Measurements from ENCODE around the gene MMP25. TPM values are rescaled to one million over a fixed set of nuclear protein-coding genes. Genes with fewer than 3 reads are reported as not detected.

Gene MMP25, protein sequence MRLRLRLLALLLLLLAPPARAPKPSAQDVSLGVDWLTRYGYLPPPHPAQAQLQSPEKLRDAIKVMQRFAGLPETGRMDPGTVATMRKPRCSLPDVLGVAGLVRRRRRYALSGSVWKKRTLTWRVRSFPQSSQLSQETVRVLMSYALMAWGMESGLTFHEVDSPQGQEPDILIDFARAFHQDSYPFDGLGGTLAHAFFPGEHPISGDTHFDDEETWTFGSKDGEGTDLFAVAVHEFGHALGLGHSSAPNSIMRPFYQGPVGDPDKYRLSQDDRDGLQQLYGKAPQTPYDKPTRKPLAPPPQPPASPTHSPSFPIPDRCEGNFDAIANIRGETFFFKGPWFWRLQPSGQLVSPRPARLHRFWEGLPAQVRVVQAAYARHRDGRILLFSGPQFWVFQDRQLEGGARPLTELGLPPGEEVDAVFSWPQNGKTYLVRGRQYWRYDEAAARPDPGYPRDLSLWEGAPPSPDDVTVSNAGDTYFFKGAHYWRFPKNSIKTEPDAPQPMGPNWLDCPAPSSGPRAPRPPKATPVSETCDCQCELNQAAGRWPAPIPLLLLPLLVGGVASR
- polyA plus RNA-seq (2012; ENCODE audit: insufficient read length, low read depth): 1.2 TPM

- TF ChIP-seq POLR2AphosphoS5 (IDR thresholded peaks at IDR 0.05; ENCODE audit: low read depth, low read length) (no peak), TAF1 (IDR thresholded peaks at IDR 0.05; ENCODE audit: borderline replicate concordance, insufficient read depth, low read length) (no peak), REST (IDR thresholded peaks at IDR 0.05; ENCODE audit: insufficient read depth in 1 of 2, low read depth in 2 of 2, low read length in 2 of 2) (no peak), SIN3A (IDR thresholded peaks at IDR 0.05; ENCODE audit: borderline replicate concordance, insufficient read depth, low read length) (no peak), FOXP2 (optimal IDR thresholded peaks at IDR 0.05; ENCODE audit: borderline replicate concordance, extremely low read depth, extremely low read length, insufficient read depth) (peak; percentile 42)
Measured at GRCh38 chr16:3045758-3046640, at the start of gene MMP25. Gene MMP25 (plus strand): TSS chr16:3046561. CDS start chr16:3046918, 357 bp downstream.

DNA sequence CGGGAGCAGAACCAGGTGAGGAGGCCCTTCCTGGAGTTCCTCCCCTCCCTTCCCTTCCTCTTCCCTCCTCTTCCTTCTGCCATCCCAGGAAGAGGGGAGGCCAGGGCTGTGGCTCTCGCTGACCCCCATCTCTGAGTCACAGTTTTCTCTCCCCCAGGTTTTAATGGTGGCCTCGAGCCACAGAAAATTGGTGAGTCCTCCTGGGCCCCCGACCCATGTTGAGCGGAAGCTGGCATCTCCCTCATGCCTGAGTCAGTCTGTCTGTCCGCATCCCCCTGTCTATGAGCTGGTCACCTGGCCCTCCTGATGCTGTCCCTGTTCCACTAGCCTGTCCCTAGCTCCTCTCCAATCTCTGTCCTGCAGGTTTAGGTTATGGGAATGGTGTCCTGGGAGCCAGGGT lies 46.4 kb upstream of the MMP25 start:
- TF ChIP-seq POLR2AphosphoS5 (IDR thresholded peaks at IDR 0.05; ENCODE audit: low read depth, low read length): no peak
- TF ChIP-seq SIN3A (IDR thresholded peaks at IDR 0.05; ENCODE audit: borderline replicate concordance, insufficient read depth, low read length): no peak
- no peak for TF ChIP-seq FOXP2 (optimal IDR thresholded peaks at IDR 0.05; ENCODE audit: borderline replicate concordance, extremely low read depth, extremely low read length, insufficient read depth)
- TF ChIP-seq TAF1 (IDR thresholded peaks at IDR 0.05; ENCODE audit: borderline replicate concordance, insufficient read depth, low read length): no peak
- TF ChIP-seq REST (IDR thresholded peaks at IDR 0.05; ENCODE audit: insufficient read depth in 1 of 2, low read depth in 2 of 2, low read length in 2 of 2): no peak

DNA sequence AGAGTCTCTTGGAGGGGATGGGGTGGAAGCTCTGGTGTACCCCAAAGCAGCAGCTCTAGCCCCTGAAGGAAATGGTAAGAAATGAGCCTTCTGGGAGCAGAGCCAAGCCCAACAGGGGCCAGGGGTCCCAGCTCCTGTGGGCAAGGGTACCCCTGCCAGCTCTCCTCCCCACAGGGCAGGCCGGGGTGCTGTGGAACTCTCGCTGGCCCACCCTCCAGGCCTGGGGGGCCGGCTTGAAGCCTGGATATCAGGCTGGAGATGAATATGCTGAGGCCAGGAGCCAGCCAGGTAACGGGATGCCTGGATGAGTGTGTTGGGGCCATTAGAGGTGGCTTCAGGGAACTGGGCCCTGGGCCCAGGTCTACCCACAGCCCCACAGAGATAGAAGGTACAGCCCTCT lies 45.8 kb upstream of the MMP25 start:
- no peak for TF ChIP-seq SIN3A (IDR thresholded peaks at IDR 0.05; ENCODE audit: borderline replicate concordance, insufficient read depth, low read length)
- no peak for TF ChIP-seq FOXP2 (optimal IDR thresholded peaks at IDR 0.05; ENCODE audit: borderline replicate concordance, extremely low read depth, extremely low read length, insufficient read depth)

DNA sequence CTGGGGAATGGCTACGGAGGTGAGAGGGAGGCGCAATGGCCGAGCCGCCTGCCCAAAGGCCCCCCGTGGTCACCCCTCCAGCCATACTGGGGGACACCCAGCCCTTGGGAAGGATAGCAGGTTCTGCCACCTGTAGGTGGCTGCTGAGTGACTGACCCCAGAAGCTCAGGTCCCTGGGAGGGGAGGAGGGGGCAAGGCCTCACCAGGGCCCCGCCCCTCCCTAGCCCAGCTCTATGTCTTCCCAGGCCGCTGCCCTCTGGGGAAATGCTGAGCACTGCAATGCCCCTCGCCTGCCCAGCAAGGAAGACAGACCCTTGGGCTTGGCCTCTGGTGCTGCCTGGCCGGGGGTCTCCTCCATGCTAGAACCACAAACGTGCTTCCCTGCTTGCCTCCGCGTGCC lies 45.0 kb upstream of the MMP25 start:
- TF ChIP-seq POLR2AphosphoS5 (IDR thresholded peaks at IDR 0.05; ENCODE audit: low read depth, low read length): no peak
- TF ChIP-seq REST (IDR thresholded peaks at IDR 0.05; ENCODE audit: insufficient read depth in 1 of 2, low read depth in 2 of 2, low read length in 2 of 2): no peak
- TF ChIP-seq SIN3A (IDR thresholded peaks at IDR 0.05; ENCODE audit: borderline replicate concordance, insufficient read depth, low read length): no peak
- no peak for TF ChIP-seq TAF1 (IDR thresholded peaks at IDR 0.05; ENCODE audit: borderline replicate concordance, insufficient read depth, low read length)
- no peak for TF ChIP-seq FOXP2 (optimal IDR thresholded peaks at IDR 0.05; ENCODE audit: borderline replicate concordance, extremely low read depth, extremely low read length, insufficient read depth)

DNA sequence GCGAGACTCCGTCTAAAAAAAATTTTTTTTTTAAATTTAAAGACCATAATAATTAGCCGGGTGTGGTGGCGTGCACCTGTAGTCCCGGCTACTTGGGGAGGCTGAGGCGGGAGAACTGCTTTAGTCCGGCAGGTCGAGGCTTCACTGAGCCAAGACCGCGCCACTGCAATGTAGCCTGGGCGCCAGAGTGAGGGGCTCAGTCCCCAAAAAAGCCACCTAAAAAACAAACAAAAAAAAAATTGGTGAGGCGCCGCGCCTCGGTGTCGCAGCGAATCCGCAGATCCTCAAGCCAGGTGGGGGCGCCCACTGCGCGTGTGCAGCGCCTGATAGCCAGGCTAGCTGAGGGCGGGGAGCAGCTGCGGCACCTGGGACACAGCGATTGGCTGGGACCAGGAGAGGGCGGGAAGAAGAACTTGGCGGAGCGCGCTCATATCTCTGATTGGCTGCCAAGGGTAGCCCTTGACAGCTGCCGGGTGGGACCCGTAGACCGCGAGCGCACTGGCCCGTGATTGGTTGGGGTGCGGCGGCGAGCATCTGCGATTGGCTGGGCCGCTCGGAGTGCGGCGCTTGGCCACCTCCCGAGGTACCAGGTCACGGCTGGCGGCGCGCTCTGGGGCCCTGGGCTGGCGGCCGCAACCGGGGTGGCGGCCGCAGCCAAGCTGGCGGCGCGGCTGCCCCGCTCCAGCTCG lies 42.6 kb upstream of the MMP25 start:
- TF ChIP-seq SIN3A (IDR thresholded peaks at IDR 0.05; ENCODE audit: borderline replicate concordance, insufficient read depth, low read length): no peak
- peak; percentile 17 for TF ChIP-seq FOXP2 (optimal IDR thresholded peaks at IDR 0.05; ENCODE audit: borderline replicate concordance, extremely low read depth, extremely low read length, insufficient read depth)
